ENCODE measurements around the gene AKT2. TPM values are rescaled to one million over a fixed set of nuclear protein-coding genes. Genes with fewer than 3 reads are reported as not detected.

AKT2 gene
- total RNA-seq, 3 donors from 2014 or later = 83.4 to 88.3 (median 84.9) TPM

GRCh38 chr19:40286235-40286970 lies 1.3 kb upstream of the AKT2 start:
- no peak for TF ChIP-seq POLR2AphosphoS5 (IDR thresholded peaks at IDR 0.05)
- TF ChIP-seq CTCF (IDR thresholded peaks at IDR 0.05) = no peak
- TF ChIP-seq POLR2A (IDR thresholded peaks at IDR 0.05) = no peak
- Histone ChIP-seq H3K4me3 (peak overlapping the region; percentile 87 to 97 (median 96)), H3K36me3 (no peaks in the 10 kb centered on the region), H3K27me3 (no peaks in the 10 kb centered on the region), H3K9me3 (no peaks in the 10 kb centered on the region), H3K27ac (peak overlapping the region in 1 of 2 donors; percentile 97), H3K4me1 (peaks cover 5 to 13% of the 10 kb centered on the region in 2 donors)
- intact Hi-C loops (cut with DNase I; ENCODE audit: low total_unique reads) = no loop called here
- DNase-seq (ENCODE audit: low spot score in 2 of 2) = no peak

GRCh38 chr19:40285353-40286234 lies 449 bp upstream of the AKT2 start:
- intact Hi-C loops (cut with DNase I; ENCODE audit: low total_unique reads) = no loop called here

GRCh38 chr19:40284251-40284500 lies 969 bp downstream of the AKT2 start:
- Histone ChIP-seq H3K4me1 (peaks cover 14 to 28% of the 10 kb centered on the region in 2 donors), H3K4me3 (peak overlapping the region; percentile 87 to 97 (median 96)), H3K9me3 (no peaks in the 10 kb centered on the region), H3K27me3 (no peaks in the 10 kb centered on the region), H3K27ac (peak overlapping the region; percentile 97 to 99), H3K36me3 (no peaks in the 10 kb centered on the region)
- DNase-seq (ENCODE audit: low spot score in 2 of 2) = no peak
- no peak for TF ChIP-seq POLR2A (IDR thresholded peaks at IDR 0.05)
- TF ChIP-seq CTCF (IDR thresholded peaks at IDR 0.05) = no peak
- no peak for TF ChIP-seq POLR2AphosphoS5 (IDR thresholded peaks at IDR 0.05)
- intact Hi-C loops (cut with DNase I; ENCODE audit: low total_unique reads) = no loop called here

More at GRCh38 chr19:40285353-40286234, 449 bp upstream of the AKT2 start:
- Histone ChIP-seq H3K27me3 (no peaks in the 10 kb centered on the region), H3K4me3 (peak overlapping the region; percentile 87 to 97 (median 96)), H3K4me1 (peaks cover 5 to 20% of the 10 kb centered on the region in 2 donors), H3K27ac (peak overlapping the region; percentile 97 to 99), H3K9me3 (no peaks in the 10 kb centered on the region), H3K36me3 (no peaks in the 10 kb centered on the region)
- peak; percentile 97 to 99 for DNase-seq (ENCODE audit: low spot score in 2 of 2)
- TF ChIP-seq POLR2AphosphoS5 (IDR thresholded peaks at IDR 0.05) = peak in 2 of 3 donors; percentile 63 to 75
- peak; percentile 22 for TF ChIP-seq POLR2A (IDR thresholded peaks at IDR 0.05)
- no peak for TF ChIP-seq CTCF (IDR thresholded peaks at IDR 0.05)

GRCh38 chr19:40283414-40284250 lies 1.5 kb downstream of the AKT2 start:
- DNase-seq (ENCODE audit: low spot score in 2 of 2) = no peak
- peak overlapping the region; percentile 97 to 99 for H3K27ac ChIP-seq
- peaks cover 14 to 28% of the 10 kb centered on the region in 2 donors for H3K4me1 ChIP-seq
- peak overlapping the region; percentile 87 to 97 (median 96) for H3K4me3 ChIP-seq
- intact Hi-C loops (cut with DNase I; ENCODE audit: low total_unique reads) = no loop called here
- H3K9me3 ChIP-seq = no peaks in the 10 kb centered on the region
- H3K36me3 ChIP-seq = no peaks in the 10 kb centered on the region
- no peaks in the 10 kb centered on the region for H3K27me3 ChIP-seq
- TF ChIP-seq POLR2AphosphoS5 (IDR thresholded peaks at IDR 0.05) (no peak), POLR2A (IDR thresholded peaks at IDR 0.05) (no peak), CTCF (IDR thresholded peaks at IDR 0.05) (no peak)

Measured in breast epithelium (tissue), 4 donors.